Peyer's patch (tissue), 4 donors: ENCODE measurements around the gene SMARCD3.

ENCODE experiments used
- CTCF ChIP-seq, 6 experiments: fragments of 450-650 bp in 4 of 6; fragments of 200-600 bp in 2 of 6; sonication (generic) in 1 of 6; IDR thresholded peaks; one replicate each; pipeline ENCODE4 v1.5.1; 2017 to 2019; ENCODE audit warnings: antibody characterized with exemption in 6 of 6, mild to moderate bottlenecking in 3 of 6, moderate library complexity in 1 of 6
- POLR2A ChIP-seq, 2 donors: fragments of 450-650 bp; IDR thresholded peaks; one replicate each; pipeline ENCODE4 v1.5.1; 2017; ENCODE audit warnings: antibody characterized with exemption in 2 of 2, mild to moderate bottlenecking in 2 of 2, moderate library complexity in 2 of 2

- TF ChIP-seq POLR2A (IDR thresholded peaks at IDR 0.05) (no peak), CTCF (IDR thresholded peaks at IDR 0.05) (no peak)
Measured at GRCh38 chr7:151212626-151213025, 35.9 kb downstream of the SMARCD3 start.
